C4-2B (cell line): Measurements from ENCODE around the gene IFNG-AS1.

Experiments
- CTCF ChIP-seq: fragments of 450-650 bp; conservative IDR thresholded peaks from 2 replicates; pipeline ENCODE4 v1.5.1; 2017; ENCODE audit warnings: mild to moderate bottlenecking
- ZFX ChIP-seq: fragments of 450-650 bp; IDR thresholded peaks from 2 replicates; pipeline ENCODE4 v1.6.1; 2017

- no peak for TF ChIP-seq CTCF
- no peak for TF ChIP-seq ZFX
Observed at GRCh38 chr12:67969134-67969802, 20.0 kb upstream of the IFNG-AS1 start.
